Activated T-helper 17 cell treated with anti-CD3 and anti-CD28 coated beads, Interleukin-2, amount 50 U/mL, for 72 hours (primary cell): Measurements from ENCODE around the gene HDHD3. TPM values are rescaled to one million over a fixed set of nuclear protein-coding genes. Genes with fewer than 3 reads are reported as not detected.
A peak's percentile ranks its signal among the peaks of the same experiment; 100 is the strongest.
"Not testable (repeated sequence)": the region's sequence is repeated elsewhere in the genome, so short reads cannot be mapped to it uniquely, and the experiment has no call there.

Experiments used
- ATAC-seq: fragments of 150-1000 bp; cut with Tn5 transposase; replicated peaks from 2 replicates; pipeline ENCODE4 v1.10.0; 2021; ENCODE audit warnings: mild to moderate bottlenecking, moderate library complexity
- H3K27ac Mint-ChIP-seq: one replicate; pipeline ENCODE4 v1.8.0; 2022; ENCODE audit warnings: mixed read lengths
- H3K27me3 Mint-ChIP-seq: one replicate; pipeline ENCODE4 v1.8.0; 2022; ENCODE audit warnings: mixed read lengths
- H3K36me3 Mint-ChIP-seq: one replicate; pipeline ENCODE4 v1.8.0; 2022; ENCODE audit warnings: low read depth, mild to moderate bottlenecking, mixed read lengths
- H3K4me1 Mint-ChIP-seq: one replicate; pipeline ENCODE4 v1.8.0; 2022; ENCODE audit warnings: mixed read lengths
- H3K4me3 Mint-ChIP-seq: one replicate; pipeline ENCODE4 v1.8.0; 2022; ENCODE audit warnings: mild to moderate bottlenecking, mixed read lengths
- H3K9me3 Mint-ChIP-seq: one replicate; pipeline ENCODE4 v1.8.0; 2022; ENCODE audit warnings: mixed read lengths
- total RNA-seq, 2 donors: library from RNA; stranded (reverse); gene quantifications; one replicate each; pipeline ENCODE4 v1.2.3, GENCODE V29; 2022

The HDHD3 gene
- total RNA-seq, 2 donors from 2014 or later = 15.2 to 19.4 TPM

DNA sequence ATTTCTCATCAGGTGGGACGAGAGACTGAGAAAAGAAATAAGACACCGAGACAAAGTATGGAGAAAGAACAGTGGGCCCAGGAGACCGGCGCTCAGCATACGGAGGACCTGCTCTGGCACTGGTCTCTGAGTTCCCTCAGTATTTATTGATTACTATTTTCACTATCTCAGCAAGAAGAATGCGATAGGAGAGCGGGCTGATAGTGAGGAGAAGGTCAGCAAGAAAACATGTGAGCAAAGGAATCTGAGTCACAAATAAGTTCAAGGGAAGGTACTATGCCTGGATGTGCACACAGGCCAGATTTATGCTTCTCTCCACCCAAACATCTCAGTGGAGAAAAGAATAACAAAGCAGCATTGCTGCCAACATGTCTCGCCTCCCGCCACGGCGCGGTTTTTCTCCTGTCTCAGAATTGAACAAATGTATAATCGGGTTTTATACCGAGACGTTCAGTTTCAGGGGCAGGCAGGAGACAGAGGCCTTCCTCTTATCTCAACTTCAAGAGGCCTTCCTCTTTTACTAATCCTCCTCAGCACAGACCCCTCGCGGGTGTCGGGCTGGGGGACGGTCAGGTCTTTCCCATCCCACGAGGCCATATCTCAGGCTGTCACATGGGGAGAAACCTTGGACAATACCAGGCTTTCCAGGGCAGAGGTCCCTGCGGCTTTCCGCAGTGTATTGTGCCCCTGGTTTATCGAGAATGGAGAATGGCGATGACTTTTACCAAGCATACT, 2.5 kb upstream of the HDHD3 start:
- peaks cover 14% of the 10 kb centered on the region for H3K4me1 Mint-ChIP-seq
- peaks cover 16% of the 10 kb centered on the region for H3K36me3 Mint-ChIP-seq
- H3K27ac Mint-ChIP-seq = peak overlapping the region; percentile 17
- ATAC-seq, H3K4me3 Mint-ChIP-seq, H3K9me3 Mint-ChIP-seq, H3K27me3 Mint-ChIP-seq: not testable (repeated sequence)

DNA sequence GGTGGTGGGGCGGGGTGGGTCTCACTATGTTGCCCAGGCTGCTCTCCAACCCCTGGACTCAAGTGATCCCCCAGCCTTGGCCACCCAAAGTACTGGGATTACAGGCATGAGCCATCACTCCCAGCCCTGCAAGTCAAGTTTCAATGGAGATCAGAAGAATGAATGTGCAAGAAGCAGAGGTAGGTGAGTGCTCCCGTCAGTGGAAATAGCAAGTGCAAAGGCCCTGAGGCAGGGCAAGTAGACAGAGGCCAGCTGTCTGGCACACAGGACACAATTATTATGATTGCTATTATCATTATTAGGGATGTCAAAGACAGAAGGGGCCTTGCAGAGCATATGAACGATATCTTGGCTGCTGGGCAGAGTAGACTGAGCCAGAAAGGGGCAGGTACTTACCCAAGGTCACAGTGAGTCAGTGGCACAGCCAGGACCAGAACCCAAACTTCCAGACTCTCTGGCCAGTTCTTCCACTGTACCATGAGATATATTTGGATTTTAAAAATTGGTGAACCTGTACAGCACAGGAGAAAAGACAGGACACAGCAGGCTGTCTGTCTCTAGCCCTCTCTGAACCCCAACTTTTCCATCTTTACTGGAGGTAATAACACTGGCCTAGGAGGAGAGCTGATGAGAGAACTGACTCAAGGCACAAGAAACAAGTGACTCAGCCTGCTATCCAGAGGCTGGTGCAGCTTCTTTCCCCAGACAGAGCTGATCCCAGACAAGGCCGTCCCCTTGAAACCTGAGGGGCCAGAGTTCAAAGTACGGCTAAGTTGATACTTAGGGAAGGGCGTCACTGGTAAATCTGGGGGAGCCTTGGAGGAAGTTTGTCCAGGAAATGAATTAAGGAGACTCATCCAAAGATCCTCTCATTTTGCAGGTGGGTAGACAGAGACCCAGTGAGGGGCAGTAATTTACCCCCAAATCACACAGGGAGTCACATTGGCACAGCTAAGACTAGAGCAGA, 1.4 kb downstream of the HDHD3 start:
- H3K36me3 Mint-ChIP-seq = peaks cover 29% of the 10 kb centered on the region
- peaks cover 14% of the 10 kb centered on the region for H3K4me1 Mint-ChIP-seq
- peak overlapping the region; percentile 79 for H3K4me3 Mint-ChIP-seq
- peak overlapping the region; percentile 87 for H3K27ac Mint-ChIP-seq
- peak; percentile 30 for ATAC-seq
- H3K9me3 Mint-ChIP-seq = no peaks in the 10 kb centered on the region
- H3K27me3 Mint-ChIP-seq = no peaks in the 10 kb centered on the region

DNA sequence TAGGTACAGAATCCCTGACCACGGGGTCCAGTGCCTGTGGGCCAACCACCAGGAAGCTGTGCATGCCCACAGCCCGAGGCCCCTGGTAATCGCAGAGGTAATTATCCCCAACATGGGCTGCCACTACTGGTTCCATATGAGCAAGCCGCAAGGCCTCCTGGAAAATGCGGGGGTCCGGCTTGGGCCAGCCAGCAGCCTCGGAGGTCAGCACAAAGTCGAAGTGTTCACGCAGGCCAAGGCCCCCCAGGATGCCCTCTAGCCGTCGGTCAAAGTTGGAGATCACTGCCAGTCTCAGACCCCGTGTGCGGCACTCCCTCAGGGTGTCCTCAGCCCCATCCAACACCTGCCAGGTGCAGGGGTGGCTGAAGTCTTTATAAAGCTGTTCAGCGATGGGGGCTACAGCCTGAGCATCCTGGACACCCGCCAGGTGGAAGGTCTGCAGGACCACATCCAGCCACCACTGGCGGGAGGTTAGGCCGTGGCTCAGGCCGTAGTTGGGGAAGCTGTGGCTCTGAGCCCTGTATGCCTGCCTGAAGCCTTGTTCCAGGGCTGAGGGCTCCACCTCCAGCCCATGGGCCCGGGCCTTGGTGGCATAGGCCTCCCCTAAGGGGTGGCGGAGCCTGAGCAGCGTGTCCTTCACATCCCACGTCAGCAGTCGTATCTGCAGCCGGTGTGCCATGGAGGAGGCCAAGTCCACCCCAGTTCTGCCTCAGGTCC, 3.0 kb downstream of the HDHD3 start:
- no peak overlapping the region for H3K27ac Mint-ChIP-seq
- peaks cover 29% of the 10 kb centered on the region for H3K36me3 Mint-ChIP-seq
- H3K27me3 Mint-ChIP-seq = no peaks in the 10 kb centered on the region
- no peak for ATAC-seq
- H3K4me1 Mint-ChIP-seq = peaks cover 14% of the 10 kb centered on the region
- no peaks in the 10 kb centered on the region for H3K9me3 Mint-ChIP-seq
- H3K4me3 Mint-ChIP-seq = no peak overlapping the region

DNA sequence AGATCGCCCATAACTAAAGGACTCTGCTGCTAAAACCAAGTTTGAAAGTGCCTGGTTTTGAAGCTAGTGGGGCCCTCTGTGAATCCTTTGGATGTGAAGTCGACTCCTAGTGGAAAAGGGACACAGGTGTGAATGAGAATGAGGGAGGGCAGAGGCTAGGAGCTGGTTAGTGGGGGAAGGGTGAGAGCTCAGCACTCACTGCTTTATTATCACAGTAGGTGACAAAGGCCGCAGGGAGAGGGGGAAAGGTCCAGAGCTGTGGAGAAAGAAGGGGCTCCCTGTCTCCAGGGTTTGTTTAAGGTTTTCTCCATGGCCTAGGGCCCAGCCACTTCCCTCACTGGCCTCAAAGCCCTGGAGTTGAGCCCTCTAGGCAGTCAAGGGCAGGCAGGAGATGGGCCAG, 3.5 kb downstream of the HDHD3 start:
- Mint-ChIP-seq H3K4me3 (no peak overlapping the region), H3K36me3 (peaks cover 29% of the 10 kb centered on the region), H3K9me3 (no peaks in the 10 kb centered on the region), H3K27ac (peak overlapping the region; percentile 1), H3K4me1 (peaks cover 14% of the 10 kb centered on the region), H3K27me3 (no peaks in the 10 kb centered on the region)
- no peak for ATAC-seq

DNA sequence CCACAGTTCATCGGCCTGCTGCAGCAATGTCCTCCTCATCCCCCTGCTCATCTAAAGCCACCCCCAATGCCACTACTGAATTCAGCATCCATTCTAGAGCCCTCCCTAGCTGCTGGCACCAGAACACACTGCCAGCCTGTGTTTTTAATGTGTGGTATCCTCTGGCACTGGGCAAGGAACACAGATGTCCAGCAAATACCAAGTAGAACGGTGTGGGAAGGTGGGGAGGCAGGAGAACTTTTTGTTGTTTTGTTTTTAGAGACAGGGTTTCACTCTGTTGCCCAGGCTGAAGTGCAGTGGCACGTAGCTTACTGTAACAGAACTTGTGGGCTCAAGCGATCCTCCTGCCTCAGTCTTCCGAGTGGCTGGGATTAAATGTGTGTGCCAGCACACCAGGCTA, 4.7 kb downstream of the HDHD3 start:
- no peak overlapping the region for H3K4me3 Mint-ChIP-seq
- H3K27me3 Mint-ChIP-seq = no peaks in the 10 kb centered on the region
- no peak overlapping the region for H3K27ac Mint-ChIP-seq
- H3K9me3 Mint-ChIP-seq = no peaks in the 10 kb centered on the region
- H3K36me3 Mint-ChIP-seq = peaks cover 29% of the 10 kb centered on the region
- ATAC-seq = no peak
- H3K4me1 Mint-ChIP-seq = peaks cover 14% of the 10 kb centered on the region

DNA sequence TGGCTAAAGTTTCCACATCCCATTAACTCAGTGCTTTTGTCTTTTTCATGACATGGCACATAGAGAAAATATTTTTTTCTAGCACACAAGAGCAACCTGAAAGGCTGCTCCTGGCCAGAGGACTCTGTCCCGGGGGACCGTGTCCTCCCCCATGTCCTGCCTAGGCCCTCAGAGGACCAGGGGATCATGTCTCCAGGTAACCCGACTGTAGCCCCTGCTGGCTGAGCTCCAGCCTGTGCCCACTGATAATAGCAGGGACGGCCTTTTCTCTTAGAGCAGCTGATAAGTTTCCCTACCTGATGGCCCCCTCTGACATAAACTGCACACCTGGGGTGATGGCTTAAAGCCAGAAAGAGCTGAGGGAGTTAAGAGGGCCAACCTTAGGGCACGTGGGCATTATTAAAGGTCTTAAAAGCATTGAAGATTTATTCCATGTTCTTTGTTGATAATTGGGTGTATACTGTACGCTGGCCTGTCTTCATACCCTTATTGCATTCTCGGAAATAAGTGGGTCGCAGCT, 5.9 kb downstream of the HDHD3 start:
- H3K27ac Mint-ChIP-seq = no peak overlapping the region
- no peaks in the 10 kb centered on the region for H3K27me3 Mint-ChIP-seq
- no peak overlapping the region for H3K4me3 Mint-ChIP-seq
- no peaks in the 10 kb centered on the region for H3K9me3 Mint-ChIP-seq
- peaks cover 29% of the 10 kb centered on the region for H3K36me3 Mint-ChIP-seq
- peaks cover 14% of the 10 kb centered on the region for H3K4me1 Mint-ChIP-seq
- no peak for ATAC-seq

DNA sequence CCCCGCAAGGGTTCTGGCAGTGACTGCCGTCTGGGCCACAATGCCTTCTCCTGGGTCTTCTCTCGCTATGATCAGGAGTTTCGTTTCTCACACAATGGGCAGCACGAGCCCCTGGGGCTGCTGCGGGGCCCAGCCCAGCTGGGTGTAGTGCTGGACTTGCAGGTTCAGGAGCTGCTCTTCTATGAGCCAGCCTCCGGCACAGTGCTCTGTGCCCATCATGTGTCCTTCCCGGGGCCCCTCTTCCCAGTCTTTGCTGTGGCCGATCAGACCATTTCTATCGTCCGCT, 7.0 kb downstream of the HDHD3 start:
- Mint-ChIP-seq H3K9me3 (no peaks in the 10 kb centered on the region), H3K36me3 (peaks cover 18% of the 10 kb centered on the region)

DNA sequence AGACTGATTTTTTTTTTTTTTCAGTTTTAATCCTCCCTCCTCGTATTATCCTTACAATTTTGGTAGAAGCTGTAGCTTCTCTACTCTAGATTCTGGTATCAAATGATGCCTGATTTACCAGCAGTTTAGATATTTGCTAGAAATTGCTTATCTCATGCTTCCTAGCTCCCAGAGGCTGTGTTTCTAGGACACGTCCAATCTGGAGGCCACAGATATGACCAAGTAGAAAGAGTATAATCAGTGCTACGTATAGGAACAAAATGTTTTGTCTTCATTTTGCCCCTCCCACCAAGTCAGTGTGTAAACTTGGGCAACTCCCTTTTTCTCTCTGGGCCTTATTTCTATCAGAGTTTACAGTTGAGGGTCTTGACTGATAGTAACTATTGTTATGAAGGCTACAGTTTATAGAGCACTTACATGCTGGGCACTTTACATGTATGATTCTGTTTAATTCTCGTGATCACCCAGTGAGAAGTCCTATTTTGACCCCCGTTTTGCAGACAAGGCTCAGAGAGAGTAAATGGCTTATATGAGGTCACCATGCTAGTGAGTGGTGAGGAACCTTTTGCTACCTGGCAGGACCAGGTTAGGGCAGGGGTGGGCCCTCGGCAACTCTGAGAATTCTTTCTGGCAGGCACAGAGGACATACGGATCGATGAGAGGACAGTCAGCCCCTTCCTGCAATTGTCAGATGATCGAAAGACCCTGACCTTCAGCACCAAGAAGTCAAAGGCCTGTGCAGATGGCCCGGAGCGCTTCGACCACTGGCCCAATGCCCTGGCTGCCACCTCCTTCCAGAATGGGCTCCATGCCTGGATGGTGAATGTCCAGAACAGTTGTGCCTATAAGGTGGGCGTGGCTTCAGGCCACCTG, 7.6 kb downstream of the HDHD3 start:
- Mint-ChIP-seq H3K4me1 (no peaks in the 10 kb centered on the region), H3K4me3 (no peak overlapping the region), H3K36me3 (peaks cover 12% of the 10 kb centered on the region), H3K9me3 (no peaks in the 10 kb centered on the region), H3K27ac (no peak overlapping the region), H3K27me3 (no peaks in the 10 kb centered on the region)
- no peak for ATAC-seq

More for the DNA sequence above, 7.0 kb downstream of the HDHD3 start:
- Mint-ChIP-seq H3K27me3 (no peaks in the 10 kb centered on the region), H3K4me1 (peaks cover 6% of the 10 kb centered on the region), H3K4me3 (no peak overlapping the region), H3K27ac (no peak overlapping the region)
- ATAC-seq = no peak

DNA sequence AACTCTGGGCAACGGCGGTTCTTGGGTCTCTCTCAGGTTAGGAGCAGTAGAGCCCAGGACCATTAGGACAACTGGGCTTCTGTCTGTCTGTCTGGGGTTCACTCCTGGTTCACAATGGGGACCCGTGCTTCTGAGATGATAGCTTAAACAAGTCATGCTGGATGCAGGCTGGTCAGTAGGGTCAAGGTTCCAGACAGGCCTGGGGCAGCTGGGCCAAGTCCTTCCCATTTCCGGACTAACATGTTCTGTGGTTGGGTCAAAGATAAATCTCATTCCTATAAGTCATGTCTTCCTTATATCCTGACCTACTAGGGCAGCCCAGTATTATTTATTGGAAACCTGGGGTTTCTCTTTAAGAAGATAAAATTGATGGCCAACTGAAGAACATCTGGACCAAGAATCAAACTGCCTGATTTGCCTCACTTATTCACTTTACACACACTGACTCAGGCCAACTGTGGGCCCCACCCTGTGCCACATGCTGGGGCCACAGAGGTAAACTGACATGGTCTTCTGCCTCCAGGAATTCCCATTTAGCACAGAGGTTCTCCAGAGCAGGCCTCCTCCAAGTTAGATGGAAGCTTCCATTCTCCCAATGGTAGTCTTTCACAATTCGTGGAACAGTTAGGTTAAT, 8.3 kb downstream of the HDHD3 start:
- ATAC-seq = no peak
- Mint-ChIP-seq H3K9me3 (no peaks in the 10 kb centered on the region), H3K4me1 (no peaks in the 10 kb centered on the region), H3K27ac (no peak overlapping the region), H3K4me3 (no peak overlapping the region), H3K36me3 (peaks cover 9% of the 10 kb centered on the region), H3K27me3 (no peaks in the 10 kb centered on the region)

DNA sequence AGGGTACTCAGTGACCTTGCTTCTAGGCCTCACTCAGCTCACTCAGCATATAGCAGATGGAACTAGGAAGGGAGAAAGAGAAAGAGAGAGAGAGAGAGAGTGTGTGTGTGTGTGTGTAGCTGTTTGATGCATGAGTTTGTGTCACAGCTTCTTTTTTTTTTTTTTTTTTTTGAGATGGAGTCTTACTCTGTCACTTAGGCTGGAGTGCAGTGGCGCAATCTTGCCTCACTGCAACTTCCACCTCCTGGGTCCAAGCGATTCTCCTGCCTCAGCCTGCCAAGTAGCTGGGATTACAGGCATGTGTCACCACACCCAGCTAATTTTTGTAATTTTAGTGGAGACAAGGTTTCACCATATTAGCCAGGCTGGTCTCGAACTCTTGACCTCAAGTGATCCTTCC, 11.1 kb downstream of the HDHD3 start:
- H3K36me3 Mint-ChIP-seq, H3K27ac Mint-ChIP-seq, H3K4me3 Mint-ChIP-seq, H3K9me3 Mint-ChIP-seq, ATAC-seq, H3K27me3 Mint-ChIP-seq: not testable (repeated sequence)
- peaks cover 13% of the 10 kb centered on the region for H3K4me1 Mint-ChIP-seq

DNA sequence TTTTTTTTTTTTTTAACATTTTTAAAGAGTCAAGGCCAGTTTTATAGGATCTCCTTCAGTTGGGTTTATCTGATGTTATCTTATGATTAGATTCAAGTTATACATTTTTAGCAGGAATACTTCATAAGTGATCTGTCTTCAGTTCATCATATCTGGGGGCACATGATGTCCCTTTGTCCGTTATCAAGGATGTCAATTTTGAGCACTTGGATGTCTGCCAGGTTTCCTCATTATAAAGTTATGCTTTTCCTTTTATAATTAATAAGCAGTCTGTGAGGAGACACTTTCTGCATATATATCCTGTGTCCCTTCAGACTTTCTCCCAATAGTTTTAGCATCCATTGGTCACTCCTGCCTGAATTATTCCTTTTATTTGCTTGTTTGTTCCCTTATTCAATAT, 11.8 kb downstream of the HDHD3 start:
- H3K36me3 Mint-ChIP-seq = peaks cover 6% of the 10 kb centered on the region
- no peaks in the 10 kb centered on the region for H3K27me3 Mint-ChIP-seq
- H3K4me1 Mint-ChIP-seq = peaks cover 13% of the 10 kb centered on the region
- no peak for ATAC-seq
- no peak overlapping the region for H3K4me3 Mint-ChIP-seq
- no peaks in the 10 kb centered on the region for H3K9me3 Mint-ChIP-seq
- H3K27ac Mint-ChIP-seq = no peak overlapping the region

DNA sequence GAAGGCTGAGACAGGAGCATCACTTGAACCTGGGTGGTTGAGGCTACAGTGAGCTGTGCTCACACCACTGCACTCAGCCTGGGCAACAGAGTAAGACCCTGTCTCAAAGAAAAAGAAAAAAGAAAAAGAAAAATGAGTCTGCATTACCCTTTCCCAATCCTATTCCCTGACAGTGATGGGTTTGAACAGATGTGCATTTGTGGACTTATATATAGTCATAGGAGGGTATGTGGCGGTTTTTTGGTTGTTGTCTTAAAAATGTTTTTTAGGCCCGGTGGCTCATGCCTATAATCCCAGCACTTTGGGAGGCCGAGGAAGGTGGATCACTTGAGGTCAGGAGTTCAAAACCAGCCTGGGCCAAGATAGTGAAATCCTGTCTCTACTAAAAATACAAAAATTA, 13.4 kb downstream of the HDHD3 start:
- Mint-ChIP-seq H3K9me3 (no peaks in the 10 kb centered on the region), H3K27ac (no peak overlapping the region), H3K36me3 (peaks cover 11% of the 10 kb centered on the region), H3K4me1 (peaks cover 13% of the 10 kb centered on the region), H3K4me3 (no peak overlapping the region), H3K27me3 (no peaks in the 10 kb centered on the region)
- no peak for ATAC-seq

DNA sequence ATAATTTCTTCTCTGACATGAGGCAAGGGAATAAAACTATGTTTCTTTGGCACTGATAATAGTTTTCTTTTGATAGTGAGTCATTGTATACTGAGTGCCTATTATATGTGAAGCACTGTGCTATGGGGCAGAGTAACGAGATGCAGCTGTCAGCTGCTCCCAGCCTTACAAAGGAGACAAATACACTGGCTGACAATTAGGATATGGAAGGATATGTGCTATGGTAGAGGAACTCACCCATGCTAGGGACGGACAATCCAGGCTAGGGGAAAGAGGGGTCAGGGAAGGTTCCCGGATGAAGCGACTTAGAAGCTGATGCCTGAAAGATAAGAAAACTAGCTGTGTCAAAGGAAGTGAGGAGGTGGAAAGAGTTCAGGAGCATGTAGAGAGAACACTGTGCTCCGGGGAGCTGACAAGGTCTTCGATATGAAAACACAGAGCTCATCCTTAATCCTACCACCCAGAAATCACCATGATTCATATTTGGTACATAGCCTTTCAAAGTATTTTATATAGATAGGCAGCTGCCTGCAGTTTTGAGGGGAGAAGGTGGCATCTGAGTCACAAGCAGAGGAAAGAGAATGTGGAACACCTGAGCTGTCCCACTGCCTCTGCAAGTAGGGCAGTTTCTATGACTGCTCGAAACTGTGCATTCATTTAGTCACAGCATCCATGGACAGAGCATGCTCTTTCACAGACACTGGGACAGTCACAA, 15.3 kb downstream of the HDHD3 start:
- H3K36me3 Mint-ChIP-seq = peaks cover 18% of the 10 kb centered on the region
- ATAC-seq = peak; percentile 97
- H3K27ac Mint-ChIP-seq = peak overlapping the region; percentile 85
- no peaks in the 10 kb centered on the region for H3K9me3 Mint-ChIP-seq
- H3K27me3 Mint-ChIP-seq = peaks cover 6% of the 10 kb centered on the region
- peak overlapping the region; percentile 54 for H3K4me3 Mint-ChIP-seq
- H3K4me1 Mint-ChIP-seq = peaks cover 18% of the 10 kb centered on the region
